Measurements from ENCODE around the gene ZNF597. TPM values are rescaled to one million over a fixed set of nuclear protein-coding genes. Genes with fewer than 3 reads are reported as not detected.

Gene ZNF597
- total RNA-seq, 1 donor from 2014 or later = 2.1 TPM

- H3K4me3 ChIP-seq (ENCODE audit: low read length in 3 of 3) = no peak overlapping the region
- no peaks in the 10 kb centered on the region for H3K9me3 ChIP-seq (ENCODE audit: control insufficient read depth in 3 of 3, low read length in 3 of 3)
- H3K4me1 ChIP-seq (ENCODE audit: control insufficient read depth in 3 of 3, insufficient read depth in 3 of 3, low read length in 3 of 3) = peaks cover 0 to 7% (median 5%) of the 10 kb centered on the region in 3 donors
- H3K9ac ChIP-seq (ENCODE audit: low read depth in 1 of 3, low read length in 3 of 3) = no peak overlapping the region
- H3K27me3 ChIP-seq (ENCODE audit: control insufficient read depth in 3 of 3, insufficient read depth in 3 of 3, low read length in 3 of 3) = no peaks in the 10 kb centered on the region
- no peak overlapping the region for H3K27ac ChIP-seq (ENCODE audit: low read depth, low read length)
- peaks cover 51 to 67% (median 53%) of the 10 kb centered on the region in 3 donors for H3K36me3 ChIP-seq (ENCODE audit: control insufficient read depth in 3 of 3, insufficient read depth in 3 of 3, low read length in 3 of 3)
Observed at GRCh38 chr16:3484318-3485096, 41.2 kb upstream of the ZNF597 start.

GRCh38 chr16:3482659-3483241 is 39.4 kb upstream of the ZNF597 start:
- peaks cover 56 to 71% (median 58%) of the 10 kb centered on the region in 3 donors for H3K36me3 ChIP-seq (ENCODE audit: control insufficient read depth in 3 of 3, insufficient read depth in 3 of 3, low read length in 3 of 3)
- peaks cover 2 to 13% (median 9%) of the 10 kb centered on the region in 3 donors for H3K4me1 ChIP-seq (ENCODE audit: control insufficient read depth in 3 of 3, insufficient read depth in 3 of 3, low read length in 3 of 3)

GRCh38 chr16:3481696-3482658 is 38.7 kb upstream of the ZNF597 start:
- Histone ChIP-seq H3K4me3 (ENCODE audit: low read length in 3 of 3) (no peak overlapping the region), H3K27me3 (ENCODE audit: control insufficient read depth in 3 of 3, insufficient read depth in 3 of 3, low read length in 3 of 3) (no peaks in the 10 kb centered on the region), H3K36me3 (ENCODE audit: control insufficient read depth in 3 of 3, insufficient read depth in 3 of 3, low read length in 3 of 3) (peaks cover 56 to 67% (median 58%) of the 10 kb centered on the region in 3 donors), H3K9me3 (ENCODE audit: control insufficient read depth in 3 of 3, low read length in 3 of 3) (no peaks in the 10 kb centered on the region), H3K9ac (ENCODE audit: low read depth in 1 of 3, low read length in 3 of 3) (no peak overlapping the region), H3K27ac (ENCODE audit: low read depth, low read length) (no peak overlapping the region), H3K4me1 (ENCODE audit: control insufficient read depth in 3 of 3, insufficient read depth in 3 of 3, low read length in 3 of 3) (peaks cover 2 to 13% (median 9%) of the 10 kb centered on the region in 3 donors)

More at GRCh38 chr16:3482659-3483241, 39.4 kb upstream of the ZNF597 start:
- no peak overlapping the region for H3K9ac ChIP-seq (ENCODE audit: low read depth in 1 of 3, low read length in 3 of 3)
- no peak overlapping the region for H3K27ac ChIP-seq (ENCODE audit: low read depth, low read length)
- H3K4me3 ChIP-seq (ENCODE audit: low read length in 3 of 3) = no peak overlapping the region
- no peaks in the 10 kb centered on the region for H3K27me3 ChIP-seq (ENCODE audit: control insufficient read depth in 3 of 3, insufficient read depth in 3 of 3, low read length in 3 of 3)
- no peaks in the 10 kb centered on the region for H3K9me3 ChIP-seq (ENCODE audit: control insufficient read depth in 3 of 3, low read length in 3 of 3)

- H3K9ac ChIP-seq (ENCODE audit: low read depth in 1 of 3, low read length in 3 of 3) = no peak overlapping the region
- no peaks in the 10 kb centered on the region for H3K9me3 ChIP-seq (ENCODE audit: control insufficient read depth in 3 of 3, low read length in 3 of 3)
- H3K27me3 ChIP-seq (ENCODE audit: control insufficient read depth in 3 of 3, insufficient read depth in 3 of 3, low read length in 3 of 3) = no peaks in the 10 kb centered on the region
- peaks cover 54 to 59% (median 55%) of the 10 kb centered on the region in 3 donors for H3K36me3 ChIP-seq (ENCODE audit: control insufficient read depth in 3 of 3, insufficient read depth in 3 of 3, low read length in 3 of 3)
- H3K4me1 ChIP-seq (ENCODE audit: control insufficient read depth in 3 of 3, insufficient read depth in 3 of 3, low read length in 3 of 3) = peaks cover 5 to 15% (median 12%) of the 10 kb centered on the region in 3 donors
- H3K27ac ChIP-seq (ENCODE audit: low read depth, low read length) = no peak overlapping the region
- no peak overlapping the region for H3K4me3 ChIP-seq (ENCODE audit: low read length in 3 of 3)
Observed at GRCh38 chr16:3480901-3481695, 37.8 kb upstream of the ZNF597 start.

- H3K36me3 ChIP-seq (ENCODE audit: control insufficient read depth in 3 of 3, insufficient read depth in 3 of 3, low read length in 3 of 3) = peaks cover 41 to 46% (median 41%) of the 10 kb centered on the region in 3 donors
- H3K27me3 ChIP-seq (ENCODE audit: control insufficient read depth in 3 of 3, insufficient read depth in 3 of 3, low read length in 3 of 3) = no peaks in the 10 kb centered on the region
- H3K4me3 ChIP-seq (ENCODE audit: low read length in 3 of 3) = no peak overlapping the region
- no peak overlapping the region for H3K9ac ChIP-seq (ENCODE audit: low read depth in 1 of 3, low read length in 3 of 3)
- H3K27ac ChIP-seq (ENCODE audit: low read depth, low read length) = no peak overlapping the region
- peaks cover 11 to 23% (median 19%) of the 10 kb centered on the region in 3 donors for H3K4me1 ChIP-seq (ENCODE audit: control insufficient read depth in 3 of 3, insufficient read depth in 3 of 3, low read length in 3 of 3)
- H3K9me3 ChIP-seq (ENCODE audit: control insufficient read depth in 3 of 3, low read length in 3 of 3) = no peaks in the 10 kb centered on the region
Observed at GRCh38 chr16:3479654-3480216, 36.4 kb upstream of the ZNF597 start.

- peaks cover 28 to 32% (median 29%) of the 10 kb centered on the region in 3 donors for H3K36me3 ChIP-seq (ENCODE audit: control insufficient read depth in 3 of 3, insufficient read depth in 3 of 3, low read length in 3 of 3)
- H3K4me3 ChIP-seq (ENCODE audit: low read length in 3 of 3) = no peak overlapping the region
- H3K27me3 ChIP-seq (ENCODE audit: control insufficient read depth in 3 of 3, insufficient read depth in 3 of 3, low read length in 3 of 3) = no peaks in the 10 kb centered on the region
- peaks cover 14 to 33% (median 19%) of the 10 kb centered on the region in 3 donors for H3K4me1 ChIP-seq (ENCODE audit: control insufficient read depth in 3 of 3, insufficient read depth in 3 of 3, low read length in 3 of 3)
- H3K9ac ChIP-seq (ENCODE audit: low read depth in 1 of 3, low read length in 3 of 3) = peak overlapping the region; percentile 48 to 66 (median 52)
- peak overlapping the region; percentile 61 for H3K27ac ChIP-seq (ENCODE audit: low read depth, low read length)
- no peaks in the 10 kb centered on the region for H3K9me3 ChIP-seq (ENCODE audit: control insufficient read depth in 3 of 3, low read length in 3 of 3)
Observed at GRCh38 chr16:3478242-3478925, 35.1 kb upstream of the ZNF597 start.

- Histone ChIP-seq H3K9me3 (ENCODE audit: control insufficient read depth in 3 of 3, low read length in 3 of 3) (no peaks in the 10 kb centered on the region), H3K4me1 (ENCODE audit: control insufficient read depth in 3 of 3, insufficient read depth in 3 of 3, low read length in 3 of 3) (peaks cover 16 to 38% (median 18%) of the 10 kb centered on the region in 3 donors), H3K9ac (ENCODE audit: low read depth in 1 of 3, low read length in 3 of 3) (peak overlapping the region in 1 of 3 donors; percentile 23), H3K4me3 (ENCODE audit: low read length in 3 of 3) (no peak overlapping the region), H3K36me3 (ENCODE audit: control insufficient read depth in 3 of 3, insufficient read depth in 3 of 3, low read length in 3 of 3) (peaks cover 9 to 14% (median 13%) of the 10 kb centered on the region in 3 donors), H3K27ac (ENCODE audit: low read depth, low read length) (no peak overlapping the region), H3K27me3 (ENCODE audit: control insufficient read depth in 3 of 3, insufficient read depth in 3 of 3, low read length in 3 of 3) (no peaks in the 10 kb centered on the region)
Observed at GRCh38 chr16:3476409-3476808, 33.1 kb upstream of the ZNF597 start.

- H3K27ac ChIP-seq (ENCODE audit: low read depth, low read length) = no peak overlapping the region
- H3K4me3 ChIP-seq (ENCODE audit: low read length in 3 of 3) = no peak overlapping the region
- H3K9ac ChIP-seq (ENCODE audit: low read depth in 1 of 3, low read length in 3 of 3) = peak overlapping the region in 1 of 3 donors; percentile 23
- peaks cover 14 to 36% (median 18%) of the 10 kb centered on the region in 3 donors for H3K4me1 ChIP-seq (ENCODE audit: control insufficient read depth in 3 of 3, insufficient read depth in 3 of 3, low read length in 3 of 3)
- no peaks in the 10 kb centered on the region for H3K27me3 ChIP-seq (ENCODE audit: control insufficient read depth in 3 of 3, insufficient read depth in 3 of 3, low read length in 3 of 3)
- no peaks in the 10 kb centered on the region for H3K9me3 ChIP-seq (ENCODE audit: control insufficient read depth in 3 of 3, low read length in 3 of 3)
- H3K36me3 ChIP-seq (ENCODE audit: control insufficient read depth in 3 of 3, insufficient read depth in 3 of 3, low read length in 3 of 3) = peaks cover 8 to 11% (median 10%) of the 10 kb centered on the region in 3 donors
Observed at GRCh38 chr16:3475604-3476375, 32.5 kb upstream of the ZNF597 start.
